Heart right ventricle (tissue), 16 donors: ENCODE measurements around the gene CCDC157. TPM values are rescaled to one million over a fixed set of nuclear protein-coding genes. Genes with fewer than 3 reads are reported as not detected.

Source experiments
- ATAC-seq, 8 donors: fragments of 200-7000 bp; cut with Tn5 transposase; one replicate each; pipeline ENCODE4 v1.9.1; 2020; ENCODE audit warnings: mild to moderate bottlenecking in 8 of 8, moderate library complexity in 8 of 8, moderate number of reproducible peaks in 1 of 8
- DNase-seq, 2 donors: peaks; one replicate each; pipeline ENCODE4 v3.0.0-alpha.2; 2020
- H3K27ac ChIP-seq, 10 donors: fragments of 200-600 bp; sonication (generic) in 2 of 10; one replicate each; pipeline versions ENCODE4 v1.5.0 to v1.8.0; 2020 to 2022; ENCODE audit warnings: mild to moderate bottlenecking in 3 of 10
- H3K27me3 ChIP-seq, 7 donors: fragments of 200-600 bp; one replicate each; pipeline ENCODE4 v1.8.0; 2021 to 2022; ENCODE audit warnings: mild to moderate bottlenecking in 2 of 7
- H3K36me3 ChIP-seq, 9 donors: fragments of 200-600 bp; sonication (generic) in 1 of 9; one replicate each; pipeline versions ENCODE4 v1.5.0 to v1.8.0; 2020 to 2022; ENCODE audit warnings: mild to moderate bottlenecking in 2 of 9
- H3K4me1 ChIP-seq, 9 donors: fragments of 200-600 bp; sonication (generic) in 1 of 9; one replicate each; pipeline versions ENCODE4 v1.5.0 to v1.8.0; 2020 to 2022; ENCODE audit warnings: mild to moderate bottlenecking in 4 of 9
- H3K4me3 ChIP-seq, 10 donors: fragments of 200-600 bp; sonication (generic) in 2 of 10; one replicate each; pipeline versions ENCODE4 v1.5.0 to v1.8.0; 2020 to 2022; ENCODE audit warnings: mild to moderate bottlenecking in 7 of 10, moderate library complexity in 2 of 10
- H3K9me3 ChIP-seq, 11 donors: fragments of 200-600 bp in 10 of 11; sonication (generic) in 2 of 11; one replicate each; pipeline versions ENCODE4 v1.5.0 to v1.8.0; 2013 to 2022; ENCODE audit warnings: mild to moderate bottlenecking in 2 of 11, control low read depth in 1 of 11, moderate library complexity in 1 of 11
- CTCF ChIP-seq, 9 donors: fragments of 200-600 bp; sonication (generic) in 2 of 9; IDR thresholded peaks; one replicate each; pipeline versions ENCODE4 v1.5.0 to v1.8.0; 2021 to 2022; ENCODE audit warnings: antibody characterized with exemption in 9 of 9, mild to moderate bottlenecking in 5 of 9, moderate library complexity in 1 of 9
- WGBS, 2 donors: extraction: QIAGEN DNeasy Blood & Tissue Kit; methylation state at CpG; one replicate each; pipeline ENCODE4 v1.1.7; 2013; ENCODE audit warnings: inconsistent platforms in 1 of 2; 5-methylcytosine and 5-hydroxymethylcytosine counted together
- intact Hi-C, 10 donors: fragments of 100-400 bp; cut with DNase I; formaldehyde crosslinking; loops; one replicate each; pipeline versions ENCODE4 v1.11.1 to v1.14.2; 2022
- polyA plus RNA-seq, 2 donors: library from polyadenylated mRNA; stranded (reverse); fragments of 200-250 nt; gene quantifications; one replicate each; pipeline ENCODE4 v1.2.3, GENCODE V29; 2013
- total RNA-seq, 10 donors: library from RNA; stranded (reverse); fragmentation: NEBNext Ultra II Directional in 3 of 10; extraction: Animal tissue kit (Norgen Biotek cat#: 25700) in 3 of 10; gene quantifications; one replicate each; pipeline versions ENCODE4 v1.2.1 to v1.2.4, GENCODE V29; 2021 to 2023
- donor health status: Arrhythmogenic right ventricular cardiomyopathy.
- donor health status: ischemic (EF 13 %, LVEDD 7.1; RV severe dilation, severe dysfunction).
- donor health status: healthy with polysubstance abuse.
- donor health status: DM: no; HTN: yes; CAD: no.
- donor health status: DM: no; HTN: no; CAD: no.
- donor health status: ischemic (EF 25% LVEDD 6.9; RV normal size, moderate dysfunction).
- donor health status: ischemic (EF 25% LVEDD 5.7; RV mildly dilated, moderate dysfunction).
- donor health status: healthy.
- donor health status: DM: yes; HTN: yes; CAD: no.
- donor health status: Ischemic cardiomyopathy.
- donor health status: ischemic (EF 35%, LVEDD 5.7; RV mildly dilated, moderate dysfunction).
- donor health status: nonischemic (EF 11% LVEDD 7.7; RV severe dilation, severe dysfunction).
- donor health status: DM: yes; HTN: yes; CAD: no.
- donor health status: PGD.
- donor health status: ischemic (EF 29% LVEDD 5.4; RV normal size, mild dysfunction).
- donor health status: nonischemic (EF 23%, LVEDD 6.1; RV moderate dilation, normal function).

The CCDC157 gene
- total and polyA plus RNA-seq, 12 donors, result 0.11 to 1.2 (median 0.91) TPM

GRCh38 chr22:30422481-30423300 lies 65.9 kb downstream of the CCDC157 start:
- peak; percentile 28 to 31 for DNase-seq
- Histone ChIP-seq H3K9me3 (peaks cover 0 to 3% (median 0%) of the 10 kb centered on the region in 11 donors), H3K4me1 (peaks cover 7 to 67% (median 41%) of the 10 kb centered on the region in 9 donors), H3K27me3 (no peaks in the 10 kb centered on the region), H3K36me3 (peaks cover 0 to 46% (median 10%) of the 10 kb centered on the region in 9 donors), H3K4me3 (peak overlapping the region; percentile 61 to 88 (median 74)), H3K27ac (peak overlapping the region; percentile 84 to 98 (median 96))
- no peak for TF ChIP-seq CTCF (IDR thresholded peaks at IDR 0.05)
- WGBS, 2 donors, result 35 to 38% methylated on average over 18 of the region's 18 CpGs
- intact Hi-C loops, result no loop called here
- peak in 6 of 8 donors; percentile 4 to 61 (median 15) for ATAC-seq

- peak overlapping the region; percentile 84 to 98 (median 96) for H3K27ac ChIP-seq
- H3K9me3 ChIP-seq, result peaks cover 0 to 4% (median 0%) of the 10 kb centered on the region in 11 donors
- DNase-seq, result peak in 1 of 2 donors; percentile 77
- intact Hi-C loops, result no loop called here
- peaks cover 7 to 67% (median 41%) of the 10 kb centered on the region in 9 donors for H3K4me1 ChIP-seq
- peak in 3 of 9 donors; percentile 5 to 11 (median 6) for TF ChIP-seq CTCF (IDR thresholded peaks at IDR 0.05)
- 0% methylated on average over 45 of the region's 45 CpGs for WGBS, 2 donors
- H3K4me3 ChIP-seq, result peak overlapping the region; percentile 61 to 88 (median 74)
- H3K27me3 ChIP-seq, result no peaks in the 10 kb centered on the region
- peak; percentile 60 to 79 (median 74) for ATAC-seq
- peaks cover 0 to 46% (median 7%) of the 10 kb centered on the region in 9 donors for H3K36me3 ChIP-seq
These were observed 66.6 kb downstream of the CCDC157 start for GRCh38 chr22:30423301-30423958.

- 2% methylated on average over 31 of the region's 31 CpGs for WGBS, 2 donors
- intact Hi-C loops, result no loop called here
- peak overlapping the region; percentile 61 to 88 (median 74) for H3K4me3 ChIP-seq
- peak overlapping the region; percentile 84 to 98 (median 96) for H3K27ac ChIP-seq
- H3K4me1 ChIP-seq, result peaks cover 7 to 67% (median 41%) of the 10 kb centered on the region in 9 donors
- H3K36me3 ChIP-seq, result peaks cover 0 to 44% (median under 1%) of the 10 kb centered on the region in 9 donors
- peak; percentile 97 to 99 for DNase-seq
- TF ChIP-seq CTCF (IDR thresholded peaks at IDR 0.05), result no peak
- H3K27me3 ChIP-seq, result no peaks in the 10 kb centered on the region
- ATAC-seq, result peak; percentile 91 to 96 (median 95)
- H3K9me3 ChIP-seq, result peaks cover 0 to 4% (median 0%) of the 10 kb centered on the region in 11 donors
These were observed 67.2 kb downstream of the CCDC157 start for GRCh38 chr22:30423959-30424533.
